Thoracic aorta (tissue), 2 donors: ENCODE data around the gene LAGE3. TPM values are rescaled to one million over a fixed set of nuclear protein-coding genes. Genes with fewer than 3 reads are reported as not detected.

Experiments used
- ATAC-seq: fragments of 150-250 bp; one replicate; pipeline ENCODE4 v1.8.0; 2017; ENCODE audit warnings: low read depth; ENCODE audit not compliant: insufficient number of reproducible peaks, low FRiP score
- DNase-seq: peaks from one replicate; pipeline ENCODE4 v3.0.0-alpha.2; 2020; ENCODE audit warnings: low spot score
- H3K27ac ChIP-seq, 2 donors: fragments of 200-600 bp; sonication (generic); 1 replicate in 1 of 2; 2 replicates in 1 of 2; pipeline ENCODE4 v1.5.1; 2016; ENCODE audit warnings: mild to moderate bottlenecking in 2 of 2, moderate library complexity in 2 of 2
- H3K27me3 ChIP-seq: fragments of 200-600 bp; sonication (generic); replicated peaks from 2 replicates; pipeline ENCODE4 v1.6.0; 2016; ENCODE audit warnings: mild to moderate bottlenecking; ENCODE audit not compliant: insufficient read depth
- H3K36me3 ChIP-seq: fragments of 200-600 bp; sonication (generic); one replicate; pipeline ENCODE4 v1.5.1; 2016
- H3K4me1 ChIP-seq, 2 donors: fragments of 200-600 bp; sonication (generic); 1 replicate in 1 of 2; 2 replicates in 1 of 2; pipeline versions ENCODE4 v1.5.1 to v1.6.0; 2016; ENCODE audit warnings: low read depth in 2 of 2, mild to moderate bottlenecking in 1 of 2; ENCODE audit not compliant: control insufficient read depth in 1 of 2
- H3K4me3 ChIP-seq: fragments of 200-600 bp; sonication (generic); 2 replicates; pipeline ENCODE4 v1.5.1; 2016; ENCODE audit warnings: mild to moderate bottlenecking
- H3K9me3 ChIP-seq: fragments of 200-600 bp; sonication (generic); 2 replicates; pipeline ENCODE4 v1.5.1; 2016
- CTCF ChIP-seq: fragments of 200-600 bp; sonication (generic); IDR thresholded peaks from one replicate; pipeline ENCODE4 v1.5.1; 2019; ENCODE audit warnings: antibody characterized with exemption
- total RNA-seq, 2 donors: library from RNA; depleted of rRNA; stranded (reverse); fragments of >200 nt; gene quantifications; one replicate each; pipeline versions ENCODE4 v1.1.0 to v1.2.3, GENCODE V29; 2016

LAGE3 gene
- total RNA-seq, 2 donors from 2014 or later, result 2.1 to 8.9 TPM

- Histone ChIP-seq H3K4me1 (no peaks in the 10 kb centered on the region), H3K9me3 (no peaks in the 10 kb centered on the region), H3K4me3 (no peak overlapping the region), H3K27ac (no peak overlapping the region), H3K36me3 (peaks cover 15% of the 10 kb centered on the region), H3K27me3 (no peaks in the 10 kb centered on the region)
- no peak for DNase-seq
- no peak for TF ChIP-seq CTCF
- ATAC-seq, result no peak
Observed at GRCh38 chrX:154469880-154470279, 9.2 kb downstream of the LAGE3 start.

GRCh38 chrX:154469114-154469513, 10.0 kb downstream of the LAGE3 start:
- Histone ChIP-seq H3K4me1 (no peaks in the 10 kb centered on the region), H3K36me3 (peaks cover 18% of the 10 kb centered on the region), H3K9me3 (no peaks in the 10 kb centered on the region), H3K27me3 (no peaks in the 10 kb centered on the region), H3K4me3 (no peak overlapping the region), H3K27ac (no peak overlapping the region)
- no peak for DNase-seq
- no peak for TF ChIP-seq CTCF
- ATAC-seq, result no peak

GRCh38 chrX:154468217-154468616, 10.9 kb downstream of the LAGE3 start:
- no peak for DNase-seq
- H3K27ac ChIP-seq, result no peak overlapping the region
- H3K27me3 ChIP-seq, result no peaks in the 10 kb centered on the region
- peaks cover 18% of the 10 kb centered on the region for H3K36me3 ChIP-seq
- ATAC-seq, result no peak
- no peak for TF ChIP-seq CTCF
- H3K4me1 ChIP-seq, result no peaks in the 10 kb centered on the region
- no peak overlapping the region for H3K4me3 ChIP-seq
- no peaks in the 10 kb centered on the region for H3K9me3 ChIP-seq

- Histone ChIP-seq H3K4me3 (no peak overlapping the region), H3K27ac (no peak overlapping the region), H3K9me3 (no peaks in the 10 kb centered on the region), H3K36me3 (peaks cover 18% of the 10 kb centered on the region), H3K4me1 (no peaks in the 10 kb centered on the region), H3K27me3 (no peaks in the 10 kb centered on the region)
- no peak for TF ChIP-seq CTCF
- DNase-seq (no peak), ATAC-seq (no peak)
Observed at GRCh38 chrX:154467556-154467955, 11.5 kb downstream of the LAGE3 start.

GRCh38 chrX:154466907-154467306, 12.2 kb downstream of the LAGE3 start:
- Histone ChIP-seq H3K4me1 (no peaks in the 10 kb centered on the region), H3K36me3 (peaks cover 18% of the 10 kb centered on the region), H3K27me3 (no peaks in the 10 kb centered on the region), H3K4me3 (no peak overlapping the region), H3K9me3 (no peaks in the 10 kb centered on the region), H3K27ac (no peak overlapping the region)
- TF ChIP-seq CTCF, result no peak
- DNase-seq (no peak), ATAC-seq (no peak)
